NCI-H2029 (cell line): ENCODE results near the gene MYL11.
A peak's percentile ranks its signal among the peaks of the same experiment; 100 is the strongest.
"Not testable (repeated sequence)": the region's sequence is repeated elsewhere in the genome, so short reads cannot be mapped to it uniquely, and the experiment has no call there.

Experiments used
- DNase-seq: peaks from one replicate; lab custom pipeline; 2025; lab: John Stamatoyannopoulos, UW

The MYL11 gene

GRCh38 chr16:30374538-30374937, at the start of gene MYL11:
MYL11 (plus strand) TSS chr16:30374802; CDS start chr16:30374858, 56 bp downstream.
- DNase-seq, result no peak

GRCh38 chr16:30334473-30334989, 40.1 kb upstream of the MYL11 start:
- DNase-seq, result peak; percentile 56

GRCh38 chr16:30335028-30335597, 39.5 kb upstream of the MYL11 start:
- DNase-seq, result peak; percentile 51

GRCh38 chr16:30335598-30336474, 38.8 kb upstream of the MYL11 start:
- no peak for DNase-seq

GRCh38 chr16:30337964-30338357, 36.6 kb upstream of the MYL11 start:
- DNase-seq, result not testable (repeated sequence)

- not testable (repeated sequence) for DNase-seq
These were observed 35.9 kb upstream of the MYL11 start for GRCh38 chr16:30338715-30339114.

- peak; percentile 29 for DNase-seq
These were observed 34.0 kb upstream of the MYL11 start for GRCh38 chr16:30340621-30341020.

- not testable (repeated sequence) for DNase-seq
These were observed 32.6 kb upstream of the MYL11 start for GRCh38 chr16:30341971-30342370.

- DNase-seq, result no peak
These were observed 31.7 kb upstream of the MYL11 start for GRCh38 chr16:30342751-30343490.

GRCh38 chr16:30343491-30343820, 31.1 kb upstream of the MYL11 start:
- not testable (repeated sequence) for DNase-seq

- no peak for DNase-seq
These were observed 28.3 kb upstream of the MYL11 start for GRCh38 chr16:30346286-30346685.

GRCh38 chr16:30348113-30348512, 26.5 kb upstream of the MYL11 start:
- DNase-seq, result no peak

- DNase-seq, result no peak
These were observed 25.7 kb upstream of the MYL11 start for GRCh38 chr16:30348929-30349328.

- no peak for DNase-seq
These were observed 24.9 kb upstream of the MYL11 start for GRCh38 chr16:30349675-30350074.

GRCh38 chr16:30350134-30350871, 24.3 kb upstream of the MYL11 start:
- DNase-seq, result no peak

GRCh38 chr16:30351001-30351441, 23.6 kb upstream of the MYL11 start:
- no peak for DNase-seq

- peak; percentile 58 for DNase-seq
These were observed 22.8 kb upstream of the MYL11 start for GRCh38 chr16:30351586-30352419.

GRCh38 chr16:30352488-30353401, 21.9 kb upstream of the MYL11 start:
- no peak for DNase-seq

- no peak for DNase-seq
These were observed 21.0 kb upstream of the MYL11 start for GRCh38 chr16:30353438-30354129.
